Loucy (cell line): Measurements from ENCODE around the gene WDPCP.

Source experiments
- H2AFZ ChIP-seq: fragments of 200-600 bp; sonication (generic); 2 replicates; pipeline ENCODE4 v1.6.0; 2016; ENCODE audit warnings: antibody characterized with exemption, mild to moderate bottlenecking, low read length, moderate library complexity
- H3F3A ChIP-seq: fragments of 200-600 bp; 2 replicates; pipeline ENCODE4 v1.6.0; 2016; ENCODE audit warnings: antibody characterized with exemption, low read depth, mild to moderate bottlenecking
- H3K27me3 ChIP-seq: fragments of 200-600 bp; sonication (generic); 2 replicates; pipeline ENCODE4 v1.6.1; 2014; ENCODE audit warnings: low read length, mild to moderate bottlenecking; ENCODE audit not compliant: insufficient read depth, poor library complexity, severe bottlenecking
- H3K36me3 ChIP-seq: fragments of 200-600 bp; sonication (generic); 2 replicates; pipeline ENCODE4 v1.6.1; 2016; ENCODE audit warnings: low read length; ENCODE audit not compliant: insufficient read depth
- H3K4me1 ChIP-seq: fragments of 200-600 bp; sonication (generic); 2 replicates; pipeline ENCODE4 v1.5.1; 2014; ENCODE audit warnings: low read length, mild to moderate bottlenecking; ENCODE audit not compliant: insufficient read depth, poor library complexity, severe bottlenecking
- H3K4me2 ChIP-seq: fragments of 200-600 bp; sonication (generic); 2 replicates; pipeline ENCODE4 v1.6.0; 2014; ENCODE audit warnings: antibody characterized with exemption, low read length, low read depth, mild to moderate bottlenecking; ENCODE audit not compliant: poor library complexity, severe bottlenecking
- H3K4me3 ChIP-seq: fragments of 200-600 bp; sonication (generic); 2 replicates; pipeline ENCODE4 v1.5.1; 2014; ENCODE audit warnings: low read length, mild to moderate bottlenecking, mixed read lengths; ENCODE audit not compliant: poor library complexity, severe bottlenecking
- H3K79me2 ChIP-seq: fragments of 200-600 bp; sonication (generic); 2 replicates; pipeline ENCODE4 v1.6.1; 2014; ENCODE audit warnings: low read length; ENCODE audit not compliant: insufficient read depth
- H3K9ac ChIP-seq: fragments of 200-600 bp; sonication (generic); 2 replicates; pipeline ENCODE4 v1.6.0; 2014; ENCODE audit warnings: mild to moderate bottlenecking, low read depth, low read length, moderate library complexity; ENCODE audit not compliant: poor library complexity, severe bottlenecking
- H3K9me2 ChIP-seq: fragments of 200-600 bp; sonication (generic); replicated peaks from 2 replicates; pipeline ENCODE4 v1.6.1; 2016; ENCODE audit warnings: low read depth, low read length, mixed read lengths
- H3K9me3 ChIP-seq: fragments of 200-600 bp; sonication (generic); 2 replicates; pipeline ENCODE4 v1.6.1; 2014; ENCODE audit warnings: mild to moderate bottlenecking, antibody characterized with exemption, low read length, low read depth; ENCODE audit not compliant: insufficient read depth
- H4K20me1 ChIP-seq: fragments of 200-600 bp; sonication (generic); 2 replicates; pipeline ENCODE4 v1.6.0; 2014; ENCODE audit warnings: antibody characterized with exemption, low read length, mild to moderate bottlenecking; ENCODE audit not compliant: insufficient read depth, poor library complexity, severe bottlenecking
- EZH2phosphoT487 ChIP-seq: fragments of 200-600 bp; IDR thresholded peaks from 2 replicates; pipeline ENCODE4 v1.6.1; 2018; ENCODE audit warnings: antibody characterized with exemption, mild to moderate bottlenecking, moderate library complexity, borderline replicate concordance
- TF ChIP-seq, protein P1 (sequence below): fragments of 200-600 bp; sonication (generic); conservative IDR thresholded peaks from 2 replicates; pipeline ENCODE4 v1.5.1; 2014; ENCODE audit warnings: mild to moderate bottlenecking, antibody characterized with exemption, low read length

Gene WDPCP

DNA sequence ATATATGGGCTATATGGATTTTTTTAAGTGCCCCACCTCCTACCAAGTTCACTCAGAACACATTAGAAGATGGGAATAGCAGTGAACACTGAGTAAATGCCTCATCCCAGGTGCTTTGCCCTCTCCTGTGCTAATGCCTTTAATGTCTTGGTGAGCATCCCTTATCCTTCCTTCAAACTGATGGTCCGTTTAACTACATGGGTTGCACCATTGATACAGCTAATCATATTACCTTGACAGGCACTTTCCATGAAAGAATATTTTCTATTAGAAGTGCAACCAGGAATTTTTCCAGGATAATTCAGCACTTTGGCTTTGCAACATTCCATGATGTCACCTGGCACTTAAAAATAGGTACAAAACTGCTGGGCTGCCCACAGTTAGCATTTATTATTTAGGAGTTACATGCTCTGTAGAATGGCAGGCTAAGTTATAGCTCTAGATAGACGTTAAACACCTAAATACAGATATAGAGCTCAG, 74.0 kb downstream of the WDPCP start:
- H3K4me1 ChIP-seq, result no peaks in the 10 kb centered on the region
- no peak overlapping the region for H3K4me3 ChIP-seq
- H3K9me3 ChIP-seq, result peaks cover 3% of the 10 kb centered on the region; the same call in 1 of the 2 replicates
- H3K9ac ChIP-seq, result no peak overlapping the region
- H3K4me2 ChIP-seq, result no peak overlapping the region
- no peaks in the 10 kb centered on the region for H3K27me3 ChIP-seq
- no peaks in the 10 kb centered on the region for H3F3A ChIP-seq
- H4K20me1 ChIP-seq, result no peaks in the 10 kb centered on the region
- no peaks in the 10 kb centered on the region for H3K36me3 ChIP-seq
- H3K79me2 ChIP-seq, result peaks cover 9% of the 10 kb centered on the region; the same call in 1 of the 2 replicates
- H2AFZ ChIP-seq, result no peak overlapping the region
- TF ChIP-seq, protein P1, sequence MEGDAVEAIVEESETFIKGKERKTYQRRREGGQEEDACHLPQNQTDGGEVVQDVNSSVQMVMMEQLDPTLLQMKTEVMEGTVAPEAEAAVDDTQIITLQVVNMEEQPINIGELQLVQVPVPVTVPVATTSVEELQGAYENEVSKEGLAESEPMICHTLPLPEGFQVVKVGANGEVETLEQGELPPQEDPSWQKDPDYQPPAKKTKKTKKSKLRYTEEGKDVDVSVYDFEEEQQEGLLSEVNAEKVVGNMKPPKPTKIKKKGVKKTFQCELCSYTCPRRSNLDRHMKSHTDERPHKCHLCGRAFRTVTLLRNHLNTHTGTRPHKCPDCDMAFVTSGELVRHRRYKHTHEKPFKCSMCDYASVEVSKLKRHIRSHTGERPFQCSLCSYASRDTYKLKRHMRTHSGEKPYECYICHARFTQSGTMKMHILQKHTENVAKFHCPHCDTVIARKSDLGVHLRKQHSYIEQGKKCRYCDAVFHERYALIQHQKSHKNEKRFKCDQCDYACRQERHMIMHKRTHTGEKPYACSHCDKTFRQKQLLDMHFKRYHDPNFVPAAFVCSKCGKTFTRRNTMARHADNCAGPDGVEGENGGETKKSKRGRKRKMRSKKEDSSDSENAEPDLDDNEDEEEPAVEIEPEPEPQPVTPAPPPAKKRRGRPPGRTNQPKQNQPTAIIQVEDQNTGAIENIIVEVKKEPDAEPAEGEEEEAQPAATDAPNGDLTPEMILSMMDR, result no peak
- TF ChIP-seq EZH2phosphoT487, result no peak
- H3K9me2 ChIP-seq, result no peaks in the 10 kb centered on the region

DNA sequence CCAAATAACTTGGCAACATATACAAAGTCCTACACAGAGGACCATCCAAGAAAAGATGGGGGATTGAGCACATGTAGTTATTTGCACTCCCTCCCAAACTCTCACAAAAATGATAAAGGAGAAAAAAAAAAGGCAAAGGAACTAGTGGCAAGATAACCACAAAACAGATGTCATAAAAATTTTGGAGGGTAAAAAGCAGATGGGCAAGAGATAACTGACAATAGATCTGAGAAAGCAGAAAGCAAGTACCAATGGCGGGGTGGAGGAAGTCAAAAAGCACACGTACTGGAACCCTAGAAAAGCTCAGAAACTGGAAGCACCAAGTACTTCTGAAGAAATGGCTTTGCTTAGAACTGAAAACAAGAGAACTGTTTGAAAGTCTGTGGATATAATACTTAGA, 82.0 kb downstream of the WDPCP start:
- H3K36me3 ChIP-seq, result no peaks in the 10 kb centered on the region
- H3K9ac ChIP-seq, result no peak overlapping the region
- no peaks in the 10 kb centered on the region for H3K27me3 ChIP-seq
- no peaks in the 10 kb centered on the region for H3K9me2 ChIP-seq
- H3F3A ChIP-seq, result no peaks in the 10 kb centered on the region; the same call in 1 of the 2 replicates
- no peaks in the 10 kb centered on the region for H4K20me1 ChIP-seq
- no peaks in the 10 kb centered on the region; the same call in 1 of the 2 replicates for H3K9me3 ChIP-seq
- H2AFZ ChIP-seq, result peak overlapping the region; percentile 22; the same call in 1 of the 2 replicates
- H3K4me2 ChIP-seq, result peak overlapping the region; percentile 61
- peak overlapping the region; percentile 50 for H3K4me3 ChIP-seq
- no peaks in the 10 kb centered on the region; the same call in 1 of the 2 replicates for H3K79me2 ChIP-seq
- TF ChIP-seq, protein P1, result no peak
- no peak for TF ChIP-seq EZH2phosphoT487
- H3K4me1 ChIP-seq, result peaks cover 24% of the 10 kb centered on the region

DNA sequence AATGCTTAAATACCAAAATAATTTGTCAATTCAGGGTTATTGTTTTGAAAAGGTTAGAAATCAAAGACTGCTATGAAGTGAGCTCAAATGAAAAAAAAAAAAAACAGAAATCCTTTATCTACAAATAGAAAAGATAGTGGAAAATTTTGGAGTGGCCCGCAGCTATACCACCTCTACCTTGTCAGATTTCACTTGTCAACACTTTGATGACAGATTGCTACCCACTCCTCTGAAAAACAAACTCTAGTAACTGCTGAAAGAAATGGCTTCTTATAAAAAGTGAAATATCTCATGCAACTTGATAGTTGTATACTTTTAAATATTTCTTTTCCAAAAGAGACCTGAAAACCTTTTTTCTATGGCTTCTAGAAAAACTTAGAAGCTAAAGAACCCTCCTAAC, 84.5 kb downstream of the WDPCP start:
- Histone ChIP-seq H3K4me3 (no peak overlapping the region), H3K4me2 (no peak overlapping the region), H3K27me3 (no peaks in the 10 kb centered on the region), H3K9me3 (no peaks in the 10 kb centered on the region; the same call in 1 of the 2 replicates), H2AFZ (no peak overlapping the region), H3K9me2 (no peaks in the 10 kb centered on the region), H4K20me1 (no peaks in the 10 kb centered on the region), H3K9ac (no peak overlapping the region), H3K79me2 (no peaks in the 10 kb centered on the region), H3K36me3 (no peaks in the 10 kb centered on the region), H3K4me1 (peaks cover 26% of the 10 kb centered on the region), H3F3A (no peaks in the 10 kb centered on the region; the same call in 1 of the 2 replicates)
- TF ChIP-seq, protein P1, result no peak
- TF ChIP-seq EZH2phosphoT487, result no peak
